ENCODE data around the gene GPC3. TPM values are rescaled to one million over a fixed set of nuclear protein-coding genes. Genes with fewer than 3 reads are reported as not detected.

GPC3 gene
- polyA plus RNA-seq, 3 donors, result not detected

DNA sequence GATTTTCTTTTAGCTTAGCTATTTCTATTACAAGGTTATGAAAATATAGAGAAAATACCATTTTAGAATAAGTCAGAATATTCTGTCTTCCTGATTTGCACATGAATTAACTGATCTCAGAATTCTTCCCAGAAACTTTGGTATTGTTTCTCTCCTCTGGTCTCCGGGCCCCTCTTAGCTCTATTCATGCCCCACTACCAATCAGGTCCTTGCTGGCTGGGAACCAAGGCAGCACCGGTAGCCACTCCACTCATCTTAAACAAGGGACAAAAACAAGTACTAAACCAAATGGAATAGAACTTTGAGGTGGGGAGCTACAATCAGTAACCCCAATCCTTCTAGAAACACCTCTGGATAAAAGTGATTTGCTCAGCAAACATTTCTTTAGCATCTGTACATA lies 64.3 kb downstream of the GPC3 start:
- DNase-seq, result no peak
- H3K9me3 Mint-ChIP-seq, result peaks cover 0 to 6% (median 0%) of the 10 kb centered on the region in 7 donors
- H3K4me3 Mint-ChIP-seq, result no peak overlapping the region
- H4K20me1 ChIP-seq (ENCODE audit: insufficient read depth, low read length), result no peaks in the 10 kb centered on the region
- no peak overlapping the region for H3K27ac Mint-ChIP-seq
- TF ChIP-seq, protein P1, sequence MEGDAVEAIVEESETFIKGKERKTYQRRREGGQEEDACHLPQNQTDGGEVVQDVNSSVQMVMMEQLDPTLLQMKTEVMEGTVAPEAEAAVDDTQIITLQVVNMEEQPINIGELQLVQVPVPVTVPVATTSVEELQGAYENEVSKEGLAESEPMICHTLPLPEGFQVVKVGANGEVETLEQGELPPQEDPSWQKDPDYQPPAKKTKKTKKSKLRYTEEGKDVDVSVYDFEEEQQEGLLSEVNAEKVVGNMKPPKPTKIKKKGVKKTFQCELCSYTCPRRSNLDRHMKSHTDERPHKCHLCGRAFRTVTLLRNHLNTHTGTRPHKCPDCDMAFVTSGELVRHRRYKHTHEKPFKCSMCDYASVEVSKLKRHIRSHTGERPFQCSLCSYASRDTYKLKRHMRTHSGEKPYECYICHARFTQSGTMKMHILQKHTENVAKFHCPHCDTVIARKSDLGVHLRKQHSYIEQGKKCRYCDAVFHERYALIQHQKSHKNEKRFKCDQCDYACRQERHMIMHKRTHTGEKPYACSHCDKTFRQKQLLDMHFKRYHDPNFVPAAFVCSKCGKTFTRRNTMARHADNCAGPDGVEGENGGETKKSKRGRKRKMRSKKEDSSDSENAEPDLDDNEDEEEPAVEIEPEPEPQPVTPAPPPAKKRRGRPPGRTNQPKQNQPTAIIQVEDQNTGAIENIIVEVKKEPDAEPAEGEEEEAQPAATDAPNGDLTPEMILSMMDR (IDR thresholded peaks at IDR 0.05), result no peak
- no CpG with 5 or more reads among the region's 2 CpGs for WGBS (ENCODE audit: insufficient coverage)
- H3K27me3 ChIP-seq (ENCODE audit: control insufficient read depth in 2 of 2, insufficient read depth in 2 of 2, low read length in 2 of 2), result peaks cover 0 to 2% of the 10 kb centered on the region in 2 donors
- H3K4me1 ChIP-seq (ENCODE audit: control insufficient read depth in 1 of 2, insufficient read depth in 2 of 2, low read length in 2 of 2), result no peaks in the 10 kb centered on the region
- H3K27me3 Mint-ChIP-seq (ENCODE audit: low read depth in 3 of 3), result no peaks in the 10 kb centered on the region
- intact Hi-C loops (cut with micrococcal nuclease), result no loop called here
- no peak overlapping the region for H3K9ac ChIP-seq (ENCODE audit: insufficient read depth, low read length, poor library complexity, severe bottlenecking)
- no peaks in the 10 kb centered on the region for H3K36me3 Mint-ChIP-seq
- no peak overlapping the region for H3K4me2 ChIP-seq (replicated peaks; ENCODE audit: extremely low read depth, low read length, poor library complexity, severe bottlenecking)
- no peaks in the 10 kb centered on the region for H3K9me3 ChIP-seq (replicated peaks in 1 of 2; ENCODE audit: control insufficient read depth in 1 of 2, insufficient read depth in 1 of 2, low read length in 2 of 2)
- no peak overlapping the region for H3K4me3 ChIP-seq (replicated peaks in 1 of 3; ENCODE audit: low read depth in 2 of 3, low read length in 3 of 3)
- no peak overlapping the region for H3K27ac ChIP-seq (ENCODE audit: low read depth in 1 of 2, low read length in 2 of 2)
- H3K36me3 ChIP-seq (replicated peaks in 1 of 2; ENCODE audit: control insufficient read depth in 1 of 2, insufficient read depth in 2 of 2, low read length in 2 of 2), result no peaks in the 10 kb centered on the region
- H3K79me2 ChIP-seq (ENCODE audit: insufficient read depth, low read length), result no peaks in the 10 kb centered on the region
- H2AFZ ChIP-seq (ENCODE audit: insufficient read depth, low read depth, low read length, poor library complexity, severe bottlenecking), result no peak overlapping the region
- no peaks in the 10 kb centered on the region for H3K4me1 Mint-ChIP-seq

DNA sequence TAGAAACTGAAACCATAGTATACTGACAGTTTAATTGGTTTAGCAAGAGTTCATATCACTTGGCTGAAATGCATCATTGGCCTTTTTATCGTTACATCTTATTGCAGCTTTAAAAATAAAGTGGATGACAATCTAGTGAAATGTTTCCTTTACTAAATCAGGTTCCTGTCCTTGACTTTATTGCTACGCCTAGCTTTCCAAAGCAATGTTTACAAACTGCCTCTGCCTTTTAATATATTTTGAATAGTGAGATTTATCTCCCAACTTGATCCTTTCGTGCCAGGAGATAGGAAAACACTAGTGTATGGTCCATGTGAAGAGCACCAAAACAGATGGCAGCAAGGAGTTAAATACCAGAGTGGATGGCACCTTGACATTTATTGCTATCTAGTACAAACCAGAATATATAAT lies 67.0 kb downstream of the GPC3 start:
- Histone ChIP-seq H2AFZ (ENCODE audit: insufficient read depth, low read depth, low read length, poor library complexity, severe bottlenecking) (no peak overlapping the region), H3K4me2 (replicated peaks; ENCODE audit: extremely low read depth, low read length, poor library complexity, severe bottlenecking) (no peak overlapping the region), H3K9me3 (replicated peaks in 1 of 2; ENCODE audit: control insufficient read depth in 1 of 2, insufficient read depth in 1 of 2, low read length in 2 of 2) (no peaks in the 10 kb centered on the region), H3K4me3 (replicated peaks in 1 of 3; ENCODE audit: low read depth in 2 of 3, low read length in 3 of 3) (no peak overlapping the region), H3K36me3 (replicated peaks in 1 of 2; ENCODE audit: control insufficient read depth in 1 of 2, insufficient read depth in 2 of 2, low read length in 2 of 2) (no peaks in the 10 kb centered on the region), H3K79me2 (ENCODE audit: insufficient read depth, low read length) (no peaks in the 10 kb centered on the region), H3K9ac (ENCODE audit: insufficient read depth, low read length, poor library complexity, severe bottlenecking) (no peak overlapping the region), H4K20me1 (ENCODE audit: insufficient read depth, low read length) (no peaks in the 10 kb centered on the region), H3K4me1 (ENCODE audit: control insufficient read depth in 1 of 2, insufficient read depth in 2 of 2, low read length in 2 of 2) (no peaks in the 10 kb centered on the region), H3K27ac (ENCODE audit: low read depth in 1 of 2, low read length in 2 of 2) (no peak overlapping the region), H3K27me3 (ENCODE audit: control insufficient read depth in 2 of 2, insufficient read depth in 2 of 2, low read length in 2 of 2) (no peaks in the 10 kb centered on the region)
- Mint-ChIP-seq H3K9me3 (peaks cover 0 to 6% (median 0%) of the 10 kb centered on the region in 7 donors), H3K4me1 (no peaks in the 10 kb centered on the region), H3K27ac (no peak overlapping the region), H3K4me3 (no peak overlapping the region), H3K36me3 (no peaks in the 10 kb centered on the region), H3K27me3 (ENCODE audit: low read depth in 3 of 3) (no peaks in the 10 kb centered on the region)
- no CpG with 5 or more reads among the region's 3 CpGs for WGBS (ENCODE audit: insufficient coverage)
- TF ChIP-seq, protein P1 (IDR thresholded peaks at IDR 0.05), result no peak
- DNase-seq, result no peak
- intact Hi-C loops (cut with micrococcal nuclease), result no loop called here
